Loucy (cell line): Measurements from ENCODE around the gene VAV2.
"Not testable (repeated sequence)": the region's sequence is repeated elsewhere in the genome, so short reads cannot be mapped to it uniquely, and the experiment has no call there.

Experiments
- H2AFZ ChIP-seq: fragments of 200-600 bp; sonication (generic); 2 replicates; pipeline ENCODE4 v1.6.0; 2016; ENCODE audit warnings: antibody characterized with exemption, mild to moderate bottlenecking, low read length, moderate library complexity
- H3F3A ChIP-seq: fragments of 200-600 bp; 2 replicates; pipeline ENCODE4 v1.6.0; 2016; ENCODE audit warnings: antibody characterized with exemption, low read depth, mild to moderate bottlenecking
- H3K27me3 ChIP-seq: fragments of 200-600 bp; sonication (generic); 2 replicates; pipeline ENCODE4 v1.6.1; 2014; ENCODE audit warnings: low read length, mild to moderate bottlenecking; ENCODE audit not compliant: insufficient read depth, poor library complexity, severe bottlenecking
- H3K36me3 ChIP-seq: fragments of 200-600 bp; sonication (generic); 2 replicates; pipeline ENCODE4 v1.6.1; 2016; ENCODE audit warnings: low read length; ENCODE audit not compliant: insufficient read depth
- H3K4me1 ChIP-seq: fragments of 200-600 bp; sonication (generic); 2 replicates; pipeline ENCODE4 v1.5.1; 2014; ENCODE audit warnings: low read length, mild to moderate bottlenecking; ENCODE audit not compliant: insufficient read depth, poor library complexity, severe bottlenecking
- H3K4me2 ChIP-seq: fragments of 200-600 bp; sonication (generic); 2 replicates; pipeline ENCODE4 v1.6.0; 2014; ENCODE audit warnings: antibody characterized with exemption, low read length, low read depth, mild to moderate bottlenecking; ENCODE audit not compliant: poor library complexity, severe bottlenecking
- H3K4me3 ChIP-seq: fragments of 200-600 bp; sonication (generic); 2 replicates; pipeline ENCODE4 v1.5.1; 2014; ENCODE audit warnings: low read length, mild to moderate bottlenecking, mixed read lengths; ENCODE audit not compliant: poor library complexity, severe bottlenecking
- H3K79me2 ChIP-seq: fragments of 200-600 bp; sonication (generic); 2 replicates; pipeline ENCODE4 v1.6.1; 2014; ENCODE audit warnings: low read length; ENCODE audit not compliant: insufficient read depth
- H3K9ac ChIP-seq: fragments of 200-600 bp; sonication (generic); 2 replicates; pipeline ENCODE4 v1.6.0; 2014; ENCODE audit warnings: mild to moderate bottlenecking, low read depth, low read length, moderate library complexity; ENCODE audit not compliant: poor library complexity, severe bottlenecking
- H3K9me2 ChIP-seq: fragments of 200-600 bp; sonication (generic); replicated peaks from 2 replicates; pipeline ENCODE4 v1.6.1; 2016; ENCODE audit warnings: low read depth, low read length, mixed read lengths
- H3K9me3 ChIP-seq: fragments of 200-600 bp; sonication (generic); 2 replicates; pipeline ENCODE4 v1.6.1; 2014; ENCODE audit warnings: mild to moderate bottlenecking, antibody characterized with exemption, low read length, low read depth; ENCODE audit not compliant: insufficient read depth
- H4K20me1 ChIP-seq: fragments of 200-600 bp; sonication (generic); 2 replicates; pipeline ENCODE4 v1.6.0; 2014; ENCODE audit warnings: antibody characterized with exemption, low read length, mild to moderate bottlenecking; ENCODE audit not compliant: insufficient read depth, poor library complexity, severe bottlenecking
- CTCF ChIP-seq: fragments of 200-600 bp; sonication (generic); conservative IDR thresholded peaks from 2 replicates; pipeline ENCODE4 v1.5.1; 2014; ENCODE audit warnings: mild to moderate bottlenecking, antibody characterized with exemption, low read length
- EZH2phosphoT487 ChIP-seq: fragments of 200-600 bp; IDR thresholded peaks from 2 replicates; pipeline ENCODE4 v1.6.1; 2018; ENCODE audit warnings: antibody characterized with exemption, mild to moderate bottlenecking, moderate library complexity, borderline replicate concordance

VAV2 gene

DNA sequence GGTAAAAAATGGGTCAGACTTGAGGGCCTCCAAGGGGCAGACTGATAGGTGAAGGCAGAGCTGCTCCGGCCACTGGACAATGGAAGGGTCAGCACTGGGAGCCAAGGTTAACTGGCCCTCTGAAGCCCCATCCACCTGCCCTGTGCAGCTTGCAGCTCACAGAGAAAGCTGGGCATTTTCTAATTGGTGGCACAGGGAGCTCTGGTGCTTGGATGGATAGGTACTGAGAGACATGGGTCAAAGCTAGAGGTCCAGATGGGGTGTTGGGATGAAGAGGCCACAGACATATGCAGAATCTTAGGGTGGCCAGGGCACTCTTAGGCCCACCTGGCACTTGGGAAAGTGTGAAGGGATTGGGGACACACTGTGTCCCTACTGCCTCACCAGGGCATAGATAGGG lies 224.5 kb downstream of the VAV2 start:
- no peaks in the 10 kb centered on the region for H3K4me1 ChIP-seq
- H3K9me2 ChIP-seq: no peaks in the 10 kb centered on the region
- H3K4me2 ChIP-seq: no peak overlapping the region
- no peaks in the 10 kb centered on the region for H3K27me3 ChIP-seq
- no peak overlapping the region for H2AFZ ChIP-seq
- H3K9ac ChIP-seq: no peak overlapping the region
- no peaks in the 10 kb centered on the region for H3K79me2 ChIP-seq
- TF ChIP-seq CTCF (no peak), EZH2phosphoT487 (no peak)
- no peaks in the 10 kb centered on the region for H3F3A ChIP-seq
- no peaks in the 10 kb centered on the region for H4K20me1 ChIP-seq
- 0 out of 2 replicates have a peak, but pooled peaks cover 6% of the 10 kb centered on the region for H3K9me3 ChIP-seq
- peaks cover 20% of the 10 kb centered on the region; the same call in 1 of the 2 replicates for H3K36me3 ChIP-seq
- H3K4me3 ChIP-seq: no peak overlapping the region

DNA sequence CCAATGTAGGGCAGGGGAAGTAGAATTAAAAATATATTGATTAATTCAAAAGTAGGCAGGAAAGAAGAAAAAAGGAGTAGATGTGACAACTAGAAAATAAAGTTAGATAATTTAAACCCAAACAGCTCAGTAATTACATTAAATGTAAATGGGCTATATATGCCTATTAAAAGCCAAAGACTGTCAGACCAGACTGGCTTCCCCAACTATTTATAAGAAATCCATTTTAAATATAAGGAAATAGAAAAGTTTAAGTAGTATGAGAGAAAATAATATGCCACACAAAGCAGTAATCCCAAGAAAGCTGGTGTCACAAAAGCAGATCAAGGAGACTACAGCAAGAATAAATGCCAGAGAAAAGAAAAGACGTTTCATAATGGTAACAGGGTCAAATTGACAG lies 225.1 kb downstream of the VAV2 start:
- H2AFZ ChIP-seq: no peak overlapping the region
- H3K79me2 ChIP-seq: no peaks in the 10 kb centered on the region
- no peak overlapping the region for H3K4me2 ChIP-seq
- H3K27me3 ChIP-seq: no peaks in the 10 kb centered on the region
- TF ChIP-seq CTCF: no peak
- no peak for TF ChIP-seq EZH2phosphoT487
- no peak overlapping the region for H3K4me3 ChIP-seq
- H3K36me3 ChIP-seq: peaks cover 20% of the 10 kb centered on the region; the same call in 1 of the 2 replicates
- no peak overlapping the region for H3K9ac ChIP-seq
- no peaks in the 10 kb centered on the region for H4K20me1 ChIP-seq
- H3K4me1 ChIP-seq: no peaks in the 10 kb centered on the region
- H3K9me3 ChIP-seq: 0 out of 2 replicates have a peak, but pooled peaks cover 6% of the 10 kb centered on the region
- H3K9me2 ChIP-seq: no peaks in the 10 kb centered on the region
- no peaks in the 10 kb centered on the region for H3F3A ChIP-seq

- H3K4me3 ChIP-seq, H3K9me2 ChIP-seq, H3K4me1 ChIP-seq, H3K9me3 ChIP-seq, H3F3A ChIP-seq, H3K4me2 ChIP-seq, H3K9ac ChIP-seq, H3K79me2 ChIP-seq, H2AFZ ChIP-seq, H3K27me3 ChIP-seq, H4K20me1 ChIP-seq: not testable (repeated sequence)
- H3K36me3 ChIP-seq: peaks cover 20% of the 10 kb centered on the region; the same call in 1 of the 2 replicates
These were observed 225.9 kb downstream of the VAV2 start for GRCh38 chr9:133766234-133766633.
